GM21825 (cell line): ENCODE data around the gene RUSF1.
"Not testable (repeated sequence)": the region's sequence is repeated elsewhere in the genome, so short reads cannot be mapped to it uniquely, and the experiment has no call there.

Experiments used
- ATAC-seq: cut with Tn5 transposase; IDR thresholded peaks from one replicate; pipeline ENCODE4 v1.9.1; 2021; ENCODE audit warnings: mild to moderate bottlenecking, moderate library complexity; ENCODE audit not compliant: unreplicated experiment

Gene RUSF1

GRCh38 chr16:31453255-31454204 lies 54.7 kb downstream of the RUSF1 start:
- no peak for ATAC-seq

DNA sequence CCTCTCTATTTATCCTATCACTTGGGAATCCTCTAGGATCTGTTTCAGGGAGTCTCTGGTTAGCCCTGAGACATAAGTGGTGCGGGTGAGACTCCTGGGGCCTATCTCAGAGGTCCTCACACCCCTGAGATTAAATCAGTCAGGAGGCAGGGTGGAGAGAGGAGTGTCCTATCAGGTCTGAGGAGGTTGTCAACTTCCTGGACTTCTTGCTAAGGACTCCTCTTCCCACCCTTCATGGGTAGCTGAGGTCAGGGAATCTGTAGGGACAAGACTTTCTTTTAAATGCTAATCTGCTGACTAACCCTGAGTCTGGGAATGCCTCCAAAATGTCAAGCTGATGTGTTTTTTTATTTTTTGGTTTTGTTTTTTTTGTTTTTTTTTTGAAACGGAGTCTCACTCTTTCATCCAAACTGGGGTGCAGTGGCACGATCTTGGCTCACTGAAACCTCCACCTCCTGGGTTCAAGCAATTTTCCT lies 55.5 kb downstream of the RUSF1 start:
- no peak for ATAC-seq

- no peak for ATAC-seq
These were observed 56.4 kb downstream of the RUSF1 start for GRCh38 chr16:31451681-31452351.

DNA sequence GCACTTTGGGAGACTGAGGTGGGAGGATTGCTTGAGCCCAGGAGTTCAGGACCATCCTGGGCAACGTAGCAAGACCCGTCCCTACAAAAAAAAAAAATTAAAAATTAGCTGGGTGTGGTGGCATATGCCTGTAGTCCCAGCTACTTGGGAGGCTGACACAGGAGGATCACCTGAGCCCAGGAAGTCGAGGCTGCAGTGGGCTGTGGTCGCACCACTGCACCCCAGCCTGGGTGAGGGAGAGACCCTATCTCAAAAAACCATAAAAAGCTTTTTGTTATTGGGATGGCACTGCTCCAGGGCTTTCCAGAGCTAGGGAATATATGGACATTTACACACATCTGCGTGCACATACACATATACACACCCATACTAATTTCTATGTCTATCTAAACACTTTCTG lies 57.0 kb downstream of the RUSF1 start:
- no peak for ATAC-seq

DNA sequence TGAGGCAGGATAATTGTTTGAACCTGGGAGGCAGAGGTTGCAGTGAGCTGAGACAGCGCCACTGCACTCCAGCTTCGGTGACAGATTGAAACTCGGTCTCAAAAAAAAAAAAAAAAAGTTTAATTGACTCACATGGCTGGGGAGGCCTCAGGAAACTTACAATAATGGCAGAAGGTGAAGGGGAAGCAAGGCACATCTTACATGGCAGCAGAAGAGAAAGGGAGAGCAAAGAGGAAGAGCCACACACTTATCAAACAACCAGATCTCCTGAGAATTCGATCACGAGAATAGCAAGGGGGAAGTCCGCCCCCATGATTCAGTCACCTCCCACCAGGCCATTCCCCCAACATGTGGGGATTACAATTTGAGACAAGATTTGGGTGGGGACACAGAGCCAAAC lies 62.3 kb downstream of the RUSF1 start:
- ATAC-seq, result not testable (repeated sequence)

- no peak for ATAC-seq
These were observed 66.2 kb downstream of the RUSF1 start for GRCh38 chr16:31441956-31442355.

- ATAC-seq, result no peak
These were observed 67.5 kb downstream of the RUSF1 start for GRCh38 chr16:31440516-31441184.

GRCh38 chr16:31439519-31439918 lies 68.7 kb downstream of the RUSF1 start:
- ATAC-seq, result no peak
